Keratinocyte (primary cell): Measurements from ENCODE around the gene SLC17A2. TPM values are rescaled to one million over a fixed set of nuclear protein-coding genes. Genes with fewer than 3 reads are reported as not detected.

Experiments
- DNase-seq: peaks from one replicate; pipeline ENCODE4 v3.0.0-alpha.2; 2011; ENCODE audit warnings: low read depth, missing footprints, low spot score
- FAIRE-seq: peaks from 2 replicates; lab custom pipeline; 2011; peaks lifted over from hg19 to GRCh38; lab: Jason Lieb, UNC
- H2AFZ ChIP-seq: 2 replicates; pipeline ENCODE4 v1.6.0; 2012; ENCODE audit warnings: low read length, control low read depth, inconsistent platforms; ENCODE audit not compliant: control insufficient read depth
- H3K27ac ChIP-seq: 2 replicates; pipeline ENCODE4 v1.5.1; 2011; ENCODE audit warnings: low read length; ENCODE audit not compliant: control insufficient read depth, insufficient read depth
- H3K27me3 ChIP-seq: 3 replicates; pipeline ENCODE4 v1.6.0; 2011; ENCODE audit warnings: low read length; ENCODE audit not compliant: control insufficient read depth, insufficient read depth; ENCODE audit errors: extremely low read depth
- H3K36me3 ChIP-seq, 2 experiments: 2 replicates in 1 of 2; 3 replicates in 1 of 2; pipeline ENCODE4 v1.5.1; 2011; ENCODE audit warnings: low read length in 2 of 2, mild to moderate bottlenecking in 1 of 2; ENCODE audit not compliant: control insufficient read depth in 2 of 2, insufficient read depth in 2 of 2; ENCODE audit errors: extremely low read depth in 1 of 2
- H3K4me1 ChIP-seq: 3 replicates; pipeline ENCODE4 v1.5.1; 2011; ENCODE audit warnings: low read length; ENCODE audit not compliant: control insufficient read depth, insufficient read depth; ENCODE audit errors: extremely low read depth
- H3K4me2 ChIP-seq: 3 replicates; pipeline ENCODE4 v1.6.0; 2011; ENCODE audit warnings: low read depth, low read length; ENCODE audit not compliant: control insufficient read depth, insufficient read depth; ENCODE audit errors: extremely low read depth
- H3K4me3 ChIP-seq, 3 experiments: fragments of 200-600 bp in 1 of 3; sonication (generic) in 1 of 3; 2 replicates in 2 of 3; 3 replicates in 1 of 3; pipeline ENCODE4 v1.5.1; 2011 to 2016; ENCODE audit warnings: low read length in 3 of 3, mild to moderate bottlenecking in 3 of 3, control low read depth in 2 of 3, inconsistent platforms in 1 of 3, low read depth in 1 of 3, mixed read lengths in 1 of 3, mixed run types in 1 of 3, moderate library complexity in 1 of 3; ENCODE audit not compliant: control insufficient read depth in 2 of 3, insufficient read depth in 2 of 3; ENCODE audit errors: extremely low read depth in 1 of 3
- H3K79me2 ChIP-seq: 2 replicates; pipeline ENCODE4 v1.6.0; 2012; ENCODE audit warnings: low read length; ENCODE audit not compliant: control insufficient read depth, insufficient read depth
- H3K9ac ChIP-seq: 3 replicates; pipeline ENCODE4 v1.6.0; 2011; ENCODE audit warnings: low read length; ENCODE audit not compliant: control insufficient read depth, insufficient read depth; ENCODE audit errors: extremely low read depth
- H3K9me1 ChIP-seq: 3 replicates; pipeline ENCODE4 v1.6.0; 2011; ENCODE audit warnings: low read length; ENCODE audit not compliant: control insufficient read depth, insufficient read depth; ENCODE audit errors: extremely low read depth
- H3K9me3 ChIP-seq: 2 replicates; pipeline ENCODE4 v1.5.1; 2012; ENCODE audit warnings: low read depth, low read length; ENCODE audit not compliant: control insufficient read depth
- H4K20me1 ChIP-seq: 3 replicates; pipeline ENCODE4 v1.6.0; 2011; ENCODE audit warnings: low read length; ENCODE audit not compliant: control insufficient read depth, insufficient read depth; ENCODE audit errors: extremely low read depth
- CTCF ChIP-seq, 3 experiments: IDR thresholded peaks in 1 of 3; conservative IDR thresholded peaks in 1 of 3; optimal IDR thresholded peaks in 1 of 3; 2 replicates in 2 of 3; 3 replicates in 1 of 3; pipeline versions ENCODE3 to v1.5.1; 2011; ENCODE audit warnings: low read length in 3 of 3, mild to moderate bottlenecking in 3 of 3, moderate library complexity in 2 of 3, control low read depth in 1 of 3, inconsistent platforms in 1 of 3; ENCODE audit not compliant: insufficient read depth in 2 of 3; ENCODE audit errors: extremely low read depth in 1 of 3
- EZH2 ChIP-seq: IDR thresholded peaks from one replicate; pipeline ENCODE4 v1.6.1; 2012; ENCODE audit warnings: inconsistent platforms, mild to moderate bottlenecking, low read length, moderate library complexity
- dilution Hi-C: fragments of 300-500 bp; cut with MboI; formaldehyde crosslinking; loops from one replicate; pipeline ENCODE4 v1.7.0; 2020; ENCODE audit warnings: low sequenced_read_pairs; ENCODE audit not compliant: extremely low pct_ligation_motif_present
- polyA plus RNA-seq, 5 experiments: library from polyadenylated mRNA; depleted of rRNA in 3 of 5; stranded (reverse) in 3 of 5; stranded (forward) in 1 of 5; unstranded in 1 of 5; fragments of >200 nt; gene quantifications; 1 replicate in 1 of 5; 2 replicates in 3 of 5; 3 replicates in 1 of 5; pipeline versions ENCODE4 v1.2.1 to v1.2.3, GENCODE V29; 2011 to 2012; ENCODE audit warnings: missing spikeins in 2 of 5, low read depth in 1 of 5, low replicate concordance in 1 of 5

Gene SLC17A2
- polyA plus RNA-seq, 1 donor (not counting 4 experiments of a cell fraction or from before 2014, with no cell fraction given), result not detected

DNA sequence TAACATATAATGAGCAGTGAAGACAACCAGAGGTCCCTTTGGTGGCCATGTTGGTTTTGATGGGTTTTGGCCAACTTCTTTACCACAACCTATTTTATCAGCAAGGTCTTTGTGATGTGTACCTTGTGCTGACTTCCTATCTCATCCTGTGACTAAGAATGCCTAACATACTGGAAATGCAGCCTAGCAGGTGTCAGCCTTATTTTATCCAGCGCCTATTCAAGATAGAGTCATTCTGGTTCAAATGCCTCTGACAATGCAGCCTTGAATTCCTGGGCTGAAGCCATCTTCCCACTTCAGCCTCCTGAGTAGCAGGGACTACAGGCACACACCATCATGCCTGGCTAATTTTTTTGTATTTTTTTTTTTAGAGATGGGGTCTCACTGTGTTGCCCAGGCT lies 24.3 kb upstream of the SLC17A2 start:
- no peak overlapping the region for H3K27ac ChIP-seq
- no peak overlapping the region for H3K4me2 ChIP-seq
- no peak overlapping the region for H3K9ac ChIP-seq
- dilution Hi-C loops, result no loop called here
- no peaks in the 10 kb centered on the region for H3K9me1 ChIP-seq
- H2AFZ ChIP-seq, result no peak overlapping the region
- peaks cover 13% of the 10 kb centered on the region for H3K4me1 ChIP-seq
- no peak for FAIRE-seq
- DNase-seq, result no peak
- H4K20me1 ChIP-seq, result no peaks in the 10 kb centered on the region
- H3K4me3 ChIP-seq, result no peak overlapping the region
- H3K27me3 ChIP-seq, result no peaks in the 10 kb centered on the region
- H3K79me2 ChIP-seq, result no peaks in the 10 kb centered on the region
- H3K9me3 ChIP-seq, result peaks cover 4% of the 10 kb centered on the region
- TF ChIP-seq EZH2, result no peak
- no peaks in the 10 kb centered on the region for H3K36me3 ChIP-seq

GRCh38 chr6:25953733-25954132 lies 23.2 kb upstream of the SLC17A2 start:
- no peak overlapping the region for H3K9ac ChIP-seq
- H2AFZ ChIP-seq, result no peak overlapping the region
- H3K4me3 ChIP-seq, result no peak overlapping the region
- TF ChIP-seq CTCF (optimal IDR thresholded peaks at IDR 0.05 in 1 of 3, IDR thresholded peaks at IDR 0.05 in 1 of 3, conservative IDR thresholded peaks at IDR 0.05 in 1 of 3; ENCODE audit: extremely low read depth in 1 of 3, insufficient read depth in 2 of 3, low read length in 3 of 3), result no peak
- TF ChIP-seq EZH2, result no peak
- dilution Hi-C loops, result no loop called here
- FAIRE-seq (no peak), DNase-seq (no peak)
- H3K4me2 ChIP-seq, result no peak overlapping the region
- no peak overlapping the region for H3K27ac ChIP-seq
- no peaks in the 10 kb centered on the region for H3K9me1 ChIP-seq
- no peaks in the 10 kb centered on the region for H3K36me3 ChIP-seq
- H3K4me1 ChIP-seq, result peaks cover 5% of the 10 kb centered on the region
- no peaks in the 10 kb centered on the region for H3K79me2 ChIP-seq
- H3K9me3 ChIP-seq, result no peaks in the 10 kb centered on the region
- H4K20me1 ChIP-seq, result no peaks in the 10 kb centered on the region
- no peaks in the 10 kb centered on the region for H3K27me3 ChIP-seq

- Histone ChIP-seq H3K9me3 (no peaks in the 10 kb centered on the region), H4K20me1 (no peaks in the 10 kb centered on the region), H3K4me1 (no peaks in the 10 kb centered on the region), H3K4me2 (no peak overlapping the region), H3K27ac (no peak overlapping the region), H3K79me2 (no peaks in the 10 kb centered on the region), H3K36me3 (no peaks in the 10 kb centered on the region), H2AFZ (no peak overlapping the region), H3K9me1 (no peaks in the 10 kb centered on the region), H3K27me3 (no peaks in the 10 kb centered on the region), H3K4me3 (no peak overlapping the region), H3K9ac (no peak overlapping the region)
- TF ChIP-seq EZH2, result no peak
- no peak for TF ChIP-seq CTCF (optimal IDR thresholded peaks at IDR 0.05 in 1 of 3, IDR thresholded peaks at IDR 0.05 in 1 of 3, conservative IDR thresholded peaks at IDR 0.05 in 1 of 3; ENCODE audit: extremely low read depth in 1 of 3, insufficient read depth in 2 of 3, low read length in 3 of 3)
- FAIRE-seq, result no peak
- no peak for DNase-seq
- dilution Hi-C loops, result no loop called here
Observed at GRCh38 chr6:25952535-25952934, 22.0 kb upstream of the SLC17A2 start.
